Activated naive CD4-positive, alpha-beta T cell treated with anti-CD3 and anti-CD28 coated beads, Interleukin-2, amount 50 U/mL, for 72 hours (primary cell): ENCODE measurements around the gene SOX5. TPM values are rescaled to one million over a fixed set of nuclear protein-coding genes. Genes with fewer than 3 reads are reported as not detected.

Experiments
- ATAC-seq, 2 donors: fragments of 150-1000 bp; cut with Tn5 transposase; 2 replicates each; pipeline ENCODE4 v1.10.0; 2021; ENCODE audit warnings: mild to moderate bottlenecking in 2 of 2, moderate library complexity in 2 of 2
- DNase-seq, 2 donors: peaks; one replicate each; pipeline ENCODE4 v3.0.0; 2021 to 2022; ENCODE audit warnings: low spot score in 2 of 2
- H3K27ac Mint-ChIP-seq, 2 donors: one replicate each; pipeline ENCODE4 v1.8.0; 2022; ENCODE audit warnings: mild to moderate bottlenecking in 2 of 2, mixed read lengths in 2 of 2
- H3K36me3 Mint-ChIP-seq, 2 donors: one replicate each; pipeline ENCODE4 v1.8.0; 2022; ENCODE audit warnings: mixed read lengths in 2 of 2
- H3K9me3 Mint-ChIP-seq, 2 donors: one replicate each; pipeline ENCODE4 v1.8.0; 2022; ENCODE audit warnings: mixed read lengths in 2 of 2
- total RNA-seq, 2 donors: library from RNA; stranded (reverse); gene quantifications; one replicate each; pipeline ENCODE4 v1.2.3, GENCODE V29; 2022

SOX5 gene
- total RNA-seq, 2 donors from 2014 or later: 1.1 TPM; not detected in 1

GRCh38 chr12:23648546-23648945 lies 300.9 kb downstream of the SOX5 start:
- DNase-seq (no peak), ATAC-seq (no peak)
- Mint-ChIP-seq H3K27ac (no peak overlapping the region), H3K36me3 (no peaks in the 10 kb centered on the region), H3K9me3 (peaks cover 11 to 17% of the 10 kb centered on the region in 2 donors)

GRCh38 chr12:23640754-23641153 lies 308.7 kb downstream of the SOX5 start:
- ATAC-seq: no peak
- peaks cover 11 to 12% of the 10 kb centered on the region in 2 donors for H3K9me3 Mint-ChIP-seq

GRCh38 chr12:23634344-23634743 lies 315.1 kb downstream of the SOX5 start:
- DNase-seq: no peak
- Mint-ChIP-seq H3K36me3 (no peaks in the 10 kb centered on the region), H3K9me3 (peaks cover 0 to 4% of the 10 kb centered on the region in 2 donors), H3K27ac (no peak overlapping the region)
- ATAC-seq: no peak

More at GRCh38 chr12:23640754-23641153, 308.7 kb downstream of the SOX5 start:
- Mint-ChIP-seq H3K36me3 (no peaks in the 10 kb centered on the region), H3K27ac (no peak overlapping the region)
- DNase-seq: no peak

GRCh38 chr12:23631786-23632377 lies 317.6 kb downstream of the SOX5 start:
- H3K27ac Mint-ChIP-seq: no peak overlapping the region

GRCh38 chr12:23630524-23630923 lies 318.9 kb downstream of the SOX5 start:
- no peak for ATAC-seq
- Mint-ChIP-seq H3K27ac (no peak overlapping the region), H3K9me3 (peaks cover 0 to 4% of the 10 kb centered on the region in 2 donors), H3K36me3 (no peaks in the 10 kb centered on the region)
- no peak for DNase-seq

More at GRCh38 chr12:23631786-23632377, 317.6 kb downstream of the SOX5 start:
- Mint-ChIP-seq H3K36me3 (no peaks in the 10 kb centered on the region), H3K9me3 (peaks cover 0 to 4% of the 10 kb centered on the region in 2 donors)
- DNase-seq (no peak), ATAC-seq (no peak)

GRCh38 chr12:23628806-23629205 lies 320.7 kb downstream of the SOX5 start:
- DNase-seq (no peak), ATAC-seq (no peak)
- peaks cover 3% of the 10 kb centered on the region in 2 donors for H3K9me3 Mint-ChIP-seq
- H3K27ac Mint-ChIP-seq: no peak overlapping the region
- no peaks in the 10 kb centered on the region for H3K36me3 Mint-ChIP-seq

GRCh38 chr12:23626791-23627190 lies 322.7 kb downstream of the SOX5 start:
- ATAC-seq: no peak
- no peak for DNase-seq
- H3K9me3 Mint-ChIP-seq: peaks cover 4 to 5% of the 10 kb centered on the region in 2 donors
- no peak overlapping the region for H3K27ac Mint-ChIP-seq
- no peaks in the 10 kb centered on the region for H3K36me3 Mint-ChIP-seq

- ATAC-seq (no peak), DNase-seq (no peak)
- Mint-ChIP-seq H3K9me3 (peaks cover 8 to 12% of the 10 kb centered on the region in 2 donors), H3K36me3 (no peaks in the 10 kb centered on the region), H3K27ac (no peak overlapping the region)
Measured at GRCh38 chr12:23621900-23622299, 327.6 kb downstream of the SOX5 start.

- ATAC-seq (no peak), DNase-seq (no peak)
- Mint-ChIP-seq H3K36me3 (no peaks in the 10 kb centered on the region), H3K9me3 (peaks cover 15 to 17% of the 10 kb centered on the region in 2 donors), H3K27ac (no peak overlapping the region)
Measured at GRCh38 chr12:23618718-23619117, 330.8 kb downstream of the SOX5 start.

- DNase-seq: no peak
- Mint-ChIP-seq H3K27ac (no peak overlapping the region), H3K9me3 (peaks cover 14 to 17% of the 10 kb centered on the region in 2 donors), H3K36me3 (no peaks in the 10 kb centered on the region)
- no peak for ATAC-seq
Measured at GRCh38 chr12:23617749-23618148, 331.7 kb downstream of the SOX5 start.

- ATAC-seq (no peak), DNase-seq (no peak)
- Mint-ChIP-seq H3K9me3 (peaks cover 10 to 13% of the 10 kb centered on the region in 2 donors), H3K36me3 (no peaks in the 10 kb centered on the region), H3K27ac (no peak overlapping the region)
Measured at GRCh38 chr12:23614280-23614679, 335.2 kb downstream of the SOX5 start.

GRCh38 chr12:23611320-23611719 lies 338.1 kb downstream of the SOX5 start:
- Mint-ChIP-seq H3K9me3 (peaks cover 8 to 12% of the 10 kb centered on the region in 2 donors), H3K27ac (no peak overlapping the region), H3K36me3 (no peaks in the 10 kb centered on the region)
- no peak for ATAC-seq
- no peak for DNase-seq

- ATAC-seq (no peak), DNase-seq (no peak)
- Mint-ChIP-seq H3K36me3 (peaks cover 0 to 6% of the 10 kb centered on the region in 2 donors), H3K9me3 (peaks cover 5 to 8% of the 10 kb centered on the region in 2 donors), H3K27ac (no peak overlapping the region)
Measured at GRCh38 chr12:23600919-23601318, 348.6 kb downstream of the SOX5 start.

- Mint-ChIP-seq H3K36me3 (peaks cover 0 to 6% of the 10 kb centered on the region in 2 donors), H3K27ac (no peak overlapping the region), H3K9me3 (peaks cover 5 to 11% of the 10 kb centered on the region in 2 donors)
- DNase-seq (no peak), ATAC-seq (no peak)
Measured at GRCh38 chr12:23596568-23596967, 352.9 kb downstream of the SOX5 start.

- H3K36me3 Mint-ChIP-seq: no peaks in the 10 kb centered on the region
- ATAC-seq: no peak
- H3K27ac Mint-ChIP-seq: no peak overlapping the region
- DNase-seq: no peak
- H3K9me3 Mint-ChIP-seq: peaks cover 3 to 10% of the 10 kb centered on the region in 2 donors
Measured at GRCh38 chr12:23587833-23588559, 361.5 kb downstream of the SOX5 start.

- Mint-ChIP-seq H3K36me3 (no peaks in the 10 kb centered on the region), H3K27ac (no peak overlapping the region), H3K9me3 (peaks cover 5 to 10% of the 10 kb centered on the region in 2 donors)
- DNase-seq (no peak), ATAC-seq (no peak)
Measured at GRCh38 chr12:23585782-23586163, 363.7 kb downstream of the SOX5 start.

GRCh38 chr12:23585156-23585781 lies 364.2 kb downstream of the SOX5 start:
- no peaks in the 10 kb centered on the region for H3K36me3 Mint-ChIP-seq
- no peak overlapping the region for H3K27ac Mint-ChIP-seq
- DNase-seq (no peak), ATAC-seq (no peak)
- peaks cover 5 to 7% of the 10 kb centered on the region in 2 donors for H3K9me3 Mint-ChIP-seq
